NCI-H460 (cell line): ENCODE measurements around the gene POLR1E. TPM values are rescaled to one million over a fixed set of nuclear protein-coding genes. Genes with fewer than 3 reads are reported as not detected.

Source experiments
- DNase-seq: peaks from one replicate; pipeline ENCODE4 v3.0.0-alpha.2; 2016; ENCODE audit warnings: low read depth; ENCODE audit errors: extremely low read depth
- polyA plus RNA-seq: library from polyadenylated mRNA; depleted of rRNA; stranded (reverse); fragments of >200 nt; gene quantifications from 2 replicates; pipeline ENCODE4 v1.2.3, GENCODE V29; 2014; cell fraction: nucleus; rRNA removed
- total RNA-seq: library from RNA; depleted of rRNA; stranded (reverse); fragments of >200 nt; shearing (Covaris generic); gene quantifications from 2 replicates; pipeline ENCODE4 v1.2.3, GENCODE V29; 2014; rRNA removed

Gene POLR1E, protein sequence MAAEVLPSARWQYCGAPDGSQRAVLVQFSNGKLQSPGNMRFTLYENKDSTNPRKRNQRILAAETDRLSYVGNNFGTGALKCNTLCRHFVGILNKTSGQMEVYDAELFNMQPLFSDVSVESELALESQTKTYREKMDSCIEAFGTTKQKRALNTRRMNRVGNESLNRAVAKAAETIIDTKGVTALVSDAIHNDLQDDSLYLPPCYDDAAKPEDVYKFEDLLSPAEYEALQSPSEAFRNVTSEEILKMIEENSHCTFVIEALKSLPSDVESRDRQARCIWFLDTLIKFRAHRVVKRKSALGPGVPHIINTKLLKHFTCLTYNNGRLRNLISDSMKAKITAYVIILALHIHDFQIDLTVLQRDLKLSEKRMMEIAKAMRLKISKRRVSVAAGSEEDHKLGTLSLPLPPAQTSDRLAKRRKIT
- total RNA-seq, result 37.1 and 38.7 TPM in 2 replicates
- polyA plus RNA-seq, result 18.6 and 22.1 TPM in 2 replicates

DNA sequence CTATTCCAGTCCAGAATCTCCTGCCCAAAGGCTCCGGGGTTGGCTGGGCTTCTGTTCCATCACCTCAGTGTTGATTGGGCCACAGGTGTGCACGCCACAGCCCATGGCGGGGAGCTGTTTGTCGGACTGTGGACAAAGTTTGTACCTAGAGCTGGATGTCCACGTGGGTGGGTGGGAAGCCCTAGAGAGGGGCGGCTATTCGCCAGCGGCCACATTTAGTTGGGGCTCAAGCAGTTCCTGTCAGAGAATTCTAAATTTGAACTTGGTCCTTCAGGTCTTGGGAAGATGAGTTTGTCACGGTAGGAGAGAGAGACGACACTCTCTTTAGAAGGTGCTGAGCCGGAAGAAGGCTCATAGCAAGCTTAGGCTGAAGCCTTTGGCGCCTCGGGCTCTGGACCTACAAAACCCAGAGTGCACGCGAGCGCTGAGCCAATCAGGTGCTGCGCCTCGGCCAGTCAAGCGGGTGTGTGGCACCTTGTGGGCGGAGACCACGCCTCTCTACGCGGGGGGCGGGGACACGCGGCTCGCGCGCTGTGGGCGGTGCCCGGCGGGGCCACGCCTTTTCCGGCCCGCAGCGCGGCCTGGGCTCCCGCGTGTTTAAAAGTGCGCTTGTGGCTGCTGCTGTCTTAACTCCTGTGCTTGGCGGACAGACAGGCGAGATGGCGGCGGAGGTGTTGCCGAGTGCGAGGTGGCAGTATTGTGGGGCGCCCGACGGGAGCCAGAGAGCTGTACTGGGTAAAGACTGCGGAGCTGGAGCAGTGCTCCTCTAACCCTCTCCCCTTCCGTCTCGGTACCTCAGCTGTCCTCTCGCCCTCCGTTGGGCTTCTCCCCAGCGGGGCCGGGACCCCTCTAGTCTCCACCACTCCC is at the start of gene POLR1E:
Gene POLR1E (plus strand): TSS at position 560 of the 867 bp plus-strand sequence. CDS start 100 bp downstream, at position 660.
- peak; percentile 87 for DNase-seq

DNA sequence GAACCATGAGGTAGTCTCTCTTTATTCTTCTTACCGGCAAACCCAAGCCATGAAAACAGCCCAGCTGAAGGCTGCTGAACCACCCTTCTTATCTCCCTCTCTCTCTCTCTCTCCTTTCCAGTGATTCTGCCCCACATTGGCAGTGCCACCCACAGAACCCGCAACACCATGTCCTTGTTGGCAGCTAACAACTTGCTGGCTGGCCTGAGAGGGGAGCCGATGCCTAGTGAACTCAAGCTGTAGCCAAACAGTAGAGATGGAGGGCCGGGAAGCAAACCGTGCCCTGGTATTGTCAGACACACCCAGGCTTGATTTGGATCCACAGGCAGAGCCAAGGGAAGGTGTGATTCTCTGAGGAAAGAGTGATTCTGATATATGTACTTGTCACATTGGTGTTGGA is 49.2 kb upstream of the POLR1E start:
- DNase-seq, result no peak

DNA sequence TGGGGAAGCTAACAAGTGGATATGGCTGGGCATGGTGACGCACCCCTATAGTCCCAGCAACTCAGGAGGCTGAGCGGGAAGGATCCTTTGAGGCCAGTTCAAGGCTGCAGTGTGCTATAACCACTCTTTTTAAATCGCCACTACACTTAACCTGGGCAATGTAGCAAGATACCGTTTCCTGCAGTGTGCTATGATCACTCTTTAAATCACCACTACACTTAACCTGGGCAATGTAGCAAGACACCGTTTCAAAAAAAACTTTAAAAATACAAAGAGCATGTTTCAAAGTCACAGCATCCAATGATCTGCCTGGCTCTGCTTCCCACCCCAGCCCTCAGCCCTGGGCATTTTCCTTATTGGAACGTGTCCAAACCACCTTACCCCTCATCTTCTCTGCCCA is 48.7 kb upstream of the POLR1E start:
- no peak for DNase-seq

DNA sequence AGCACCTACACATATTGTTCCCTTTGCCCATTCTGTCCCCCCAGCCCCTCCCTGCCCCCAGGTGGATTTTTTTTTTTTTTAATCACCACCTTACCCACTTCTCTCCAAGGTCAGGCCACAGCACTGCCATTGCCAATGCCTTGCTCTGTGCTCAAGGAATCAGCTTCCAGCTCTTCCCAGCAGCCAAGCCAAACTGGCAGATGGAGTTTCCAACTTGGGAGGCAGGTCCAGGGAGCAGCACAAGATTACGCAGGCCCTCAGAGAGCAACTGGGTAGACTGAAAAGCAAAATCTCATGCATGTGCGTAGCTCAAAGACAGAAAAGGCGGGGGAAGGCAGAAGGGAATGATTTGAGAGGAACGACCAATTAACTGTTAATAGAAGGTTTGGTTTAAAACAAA is 48.1 kb upstream of the POLR1E start:
- no peak for DNase-seq

DNA sequence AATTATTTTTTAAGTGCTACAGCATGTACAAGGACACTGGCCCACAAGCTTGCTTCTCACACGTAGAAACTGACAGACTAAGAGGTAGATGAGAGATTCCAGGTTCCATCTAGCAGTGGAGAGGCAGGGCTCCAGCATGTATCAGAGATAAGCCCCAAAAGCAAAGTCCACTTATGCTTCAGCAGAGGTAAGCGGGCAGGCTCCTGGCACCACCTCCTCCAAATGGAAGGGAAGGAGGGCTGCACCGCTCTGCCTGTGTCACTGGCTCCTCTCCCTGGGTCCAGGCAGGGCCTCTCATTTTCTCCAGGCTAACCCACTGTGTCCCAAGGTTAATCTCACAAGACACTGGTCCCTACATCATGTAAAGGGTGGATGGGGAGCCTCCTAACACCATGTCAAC is 47.4 kb upstream of the POLR1E start:
- no peak for DNase-seq

DNA sequence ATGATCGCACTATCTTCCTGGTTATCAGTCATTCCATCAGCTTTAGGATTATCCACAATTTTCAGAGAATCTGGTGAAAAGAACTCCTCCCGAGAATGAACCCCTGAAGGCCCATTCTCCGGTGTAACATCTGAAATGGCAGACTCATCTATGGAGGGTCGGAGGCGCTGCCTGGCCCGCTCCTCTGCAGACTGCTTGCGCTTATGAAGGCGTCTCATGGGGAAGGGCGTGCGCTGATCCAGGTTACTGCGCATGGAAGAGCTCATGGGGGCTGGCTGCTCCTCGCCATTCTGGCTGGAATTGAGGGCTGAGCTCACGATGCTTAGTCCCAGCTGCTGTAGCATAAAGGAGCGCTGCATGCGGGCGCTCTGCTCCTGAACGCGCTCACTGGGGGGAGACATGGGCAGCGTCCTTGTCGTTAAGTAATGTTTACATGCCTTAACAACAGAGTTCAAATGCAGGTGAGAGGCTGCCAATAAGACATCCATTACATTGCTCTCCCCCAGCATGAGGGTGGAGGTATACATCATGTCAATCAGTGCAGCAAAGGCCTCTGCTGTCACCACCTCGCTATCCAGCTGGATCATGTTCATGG is 43.9 kb upstream of the POLR1E start:
- DNase-seq, result no peak

DNA sequence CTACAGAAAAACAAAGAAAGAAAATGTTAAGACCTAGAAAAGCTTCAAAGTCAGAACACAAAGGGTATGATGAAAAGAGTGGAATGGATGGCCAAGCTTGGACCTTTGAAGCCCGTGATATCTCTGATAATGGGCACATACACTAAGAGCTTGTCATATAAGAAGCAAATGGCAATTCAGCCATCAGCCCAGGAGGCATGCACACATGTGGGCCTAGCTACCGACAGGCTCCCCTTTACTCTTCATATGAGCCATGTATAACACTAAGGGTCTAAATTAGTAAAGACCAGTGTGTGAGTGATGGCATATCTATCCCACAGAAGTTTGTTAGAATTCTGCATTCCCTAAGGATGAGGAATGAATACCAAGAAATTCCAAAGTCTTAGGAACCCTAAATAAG is 43.2 kb upstream of the POLR1E start:
- no peak for DNase-seq

DNA sequence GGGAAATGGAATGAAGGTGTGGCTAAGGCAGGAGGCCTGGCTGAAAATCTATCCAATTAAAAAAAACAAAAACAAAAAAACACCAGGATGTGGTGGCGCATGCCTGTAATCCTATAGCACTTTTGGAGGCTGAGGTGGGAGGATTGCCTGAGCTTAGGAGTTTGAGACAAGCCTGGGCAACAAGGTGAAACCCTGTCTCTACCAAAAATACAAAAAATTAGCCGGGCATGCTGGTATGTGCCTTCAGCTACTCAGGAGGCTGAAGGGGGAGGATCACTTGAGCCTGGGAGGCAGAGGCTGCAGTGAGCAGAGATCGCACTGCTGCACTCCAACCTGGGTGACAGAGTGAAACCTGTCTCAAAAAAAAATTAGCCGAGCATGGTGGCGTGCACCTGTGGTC is 42.2 kb upstream of the POLR1E start:
- DNase-seq, result no peak

DNA sequence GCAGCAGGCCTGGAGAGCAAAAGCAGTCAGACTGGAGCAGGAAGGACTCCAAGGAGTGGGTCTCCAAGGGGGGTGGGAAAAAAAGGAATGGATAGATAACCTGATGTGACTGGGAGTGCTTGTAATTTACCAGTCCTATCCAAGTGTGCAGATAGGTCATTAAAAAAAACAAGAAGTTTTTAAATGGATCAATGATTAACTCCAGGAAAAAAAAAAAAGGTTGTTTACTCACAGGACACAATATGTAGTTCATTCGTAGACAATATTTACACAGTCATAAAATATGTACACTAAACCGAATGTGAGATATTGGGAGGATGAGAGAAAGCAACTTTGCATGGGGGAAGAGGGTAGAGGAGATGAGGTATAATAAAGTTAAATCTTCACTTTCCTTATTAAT is 40.9 kb upstream of the POLR1E start:
- DNase-seq, result no peak

DNA sequence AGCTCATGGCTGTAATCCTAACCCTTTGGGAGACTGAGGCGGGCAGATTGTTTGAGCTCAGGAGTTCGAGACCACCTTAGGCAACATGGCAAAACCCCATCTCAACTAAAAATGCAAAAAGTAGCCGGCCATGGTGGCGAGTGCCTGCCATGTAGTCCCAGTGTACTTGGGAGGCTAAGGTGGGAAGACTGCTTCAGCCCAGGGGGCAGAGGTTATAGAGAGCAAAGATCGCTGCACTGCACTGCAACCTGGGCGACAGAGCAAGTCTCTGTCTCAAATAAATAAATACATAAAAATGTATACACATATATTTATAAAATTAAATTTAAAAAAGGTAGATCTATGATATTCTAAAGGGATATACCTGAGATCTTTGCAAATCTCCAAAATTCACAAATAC is 39.9 kb upstream of the POLR1E start:
- DNase-seq, result no peak

DNA sequence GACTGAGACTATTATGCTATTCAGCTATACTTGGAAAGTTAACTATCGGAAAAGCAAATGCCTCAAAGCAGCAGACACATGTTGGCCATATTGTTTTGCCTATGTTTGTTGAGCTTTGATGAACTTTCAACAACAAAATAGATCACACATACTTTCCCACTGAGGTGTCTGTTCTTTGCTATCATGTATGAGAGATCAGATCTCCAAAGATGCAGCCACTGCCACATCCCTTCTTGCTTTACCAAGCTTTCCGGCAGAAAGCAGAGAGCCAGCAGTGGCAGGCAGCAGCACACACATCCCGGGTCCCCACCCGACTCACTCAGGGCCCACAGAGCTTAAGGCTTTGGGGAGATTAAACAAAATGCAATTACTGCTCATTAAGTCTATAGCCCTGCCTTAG is 39.3 kb upstream of the POLR1E start:
- no peak for DNase-seq

DNA sequence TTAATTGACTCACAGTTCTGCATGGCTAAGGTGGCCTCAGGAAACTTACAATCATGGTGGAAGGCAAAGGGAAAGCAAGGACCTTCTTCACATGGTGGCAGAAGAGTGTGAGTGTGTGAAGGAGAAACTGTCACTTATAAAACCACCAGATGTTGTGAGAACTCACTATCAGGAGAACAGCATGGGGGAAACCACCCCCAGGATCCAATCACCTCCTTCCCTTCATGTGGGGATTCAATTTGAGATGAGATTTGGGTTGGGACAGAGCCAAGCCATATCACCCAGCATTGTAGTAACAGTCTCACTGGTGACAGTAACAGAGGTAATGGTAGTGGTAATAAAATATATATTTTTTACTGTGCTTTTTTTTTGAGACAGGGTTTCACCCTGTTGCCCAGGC is 38.6 kb upstream of the POLR1E start:
- DNase-seq, result no peak

DNA sequence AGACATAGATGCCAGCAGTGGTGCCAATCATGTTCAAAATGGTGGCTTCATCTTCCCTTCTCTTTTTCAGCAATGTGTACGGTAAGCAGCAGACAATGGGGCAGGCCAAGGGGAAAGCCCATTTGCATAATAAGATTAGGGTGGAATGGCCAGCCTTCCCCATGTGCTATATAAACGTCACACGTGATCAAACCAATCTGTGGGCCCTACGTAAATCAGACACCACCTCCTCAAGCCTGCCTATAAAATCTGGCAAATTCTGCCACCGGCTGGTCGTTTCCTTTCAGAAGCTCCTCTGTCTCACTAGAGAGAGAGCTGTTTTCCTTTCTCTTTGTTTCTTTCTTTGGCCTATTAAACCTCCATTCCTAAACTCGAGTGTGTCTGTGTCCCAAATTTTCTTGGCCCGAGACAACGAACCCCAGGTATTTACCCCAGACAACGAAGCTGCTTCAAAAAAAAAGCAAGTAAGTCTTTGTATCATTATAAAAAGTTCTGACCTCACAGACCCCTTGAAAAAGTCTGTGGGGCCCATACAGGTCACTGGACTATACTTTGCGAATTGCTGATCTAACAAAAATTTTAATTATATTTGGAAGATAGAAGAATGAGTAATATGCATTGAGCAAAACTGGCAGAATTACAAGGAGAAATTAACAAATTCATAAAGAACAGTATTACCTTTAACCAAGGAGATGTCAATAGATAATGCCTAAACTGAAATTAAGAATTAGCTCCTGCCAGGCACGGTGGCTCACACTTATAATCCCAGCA is 35.7 kb upstream of the POLR1E start:
- DNase-seq, result no peak

DNA sequence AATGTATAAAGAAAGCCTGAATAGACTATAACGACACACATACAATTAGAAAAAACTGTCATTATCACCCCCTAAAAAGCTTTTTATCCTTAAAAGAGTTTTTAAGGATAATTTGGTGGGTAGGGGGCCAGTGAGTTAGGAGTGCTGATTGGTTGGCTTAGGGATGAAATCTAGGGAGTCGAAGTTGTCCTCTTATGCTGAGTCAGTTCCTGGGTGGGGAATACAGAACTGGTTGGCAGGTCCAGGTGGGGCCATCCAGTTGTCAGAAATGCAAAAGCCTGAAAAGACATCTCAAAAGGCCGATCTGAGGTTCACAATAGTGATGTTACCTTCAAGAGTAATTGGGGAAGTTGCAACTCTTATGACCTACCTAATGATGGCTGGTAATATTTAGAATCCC is 34.1 kb upstream of the POLR1E start:
- no peak for DNase-seq

DNA sequence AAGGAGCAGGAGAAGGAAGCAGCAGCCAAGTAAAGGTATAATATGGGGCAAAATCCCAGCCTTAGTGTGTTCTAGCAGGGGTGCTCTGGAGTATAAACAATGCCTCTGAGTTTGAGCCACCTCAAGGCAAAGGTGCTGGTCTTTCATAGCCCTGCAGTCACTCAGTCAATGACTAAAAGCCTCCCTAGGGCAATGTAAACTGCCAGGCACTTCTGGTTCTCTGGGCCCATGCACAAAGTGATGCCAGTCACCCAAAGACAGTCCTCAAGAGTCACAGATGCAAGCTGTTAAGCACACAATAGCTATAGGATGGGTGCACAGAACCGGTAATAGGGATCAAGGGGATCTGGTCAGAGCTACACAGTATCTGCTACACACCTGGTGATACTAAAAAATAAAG is 33.1 kb upstream of the POLR1E start:
- DNase-seq, result no peak

DNA sequence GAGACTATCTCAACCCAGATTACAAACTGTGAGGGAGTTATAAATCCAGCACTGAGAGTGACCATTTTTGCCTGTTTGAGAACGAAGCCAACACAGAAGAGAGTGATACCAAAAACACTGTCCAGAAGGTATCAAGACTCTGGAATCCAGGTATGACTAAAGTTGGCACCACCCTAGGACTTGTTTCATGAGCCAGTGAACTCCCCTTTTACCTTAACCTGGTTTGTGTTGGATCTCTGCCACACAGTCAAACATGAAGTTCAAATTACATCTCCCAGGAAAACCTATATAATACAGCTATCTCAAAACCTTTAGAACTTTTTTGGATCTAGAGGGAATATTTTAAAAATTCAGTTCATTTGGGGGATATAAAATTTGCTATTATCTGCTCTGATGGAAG is 31.9 kb upstream of the POLR1E start:
- no peak for DNase-seq

DNA sequence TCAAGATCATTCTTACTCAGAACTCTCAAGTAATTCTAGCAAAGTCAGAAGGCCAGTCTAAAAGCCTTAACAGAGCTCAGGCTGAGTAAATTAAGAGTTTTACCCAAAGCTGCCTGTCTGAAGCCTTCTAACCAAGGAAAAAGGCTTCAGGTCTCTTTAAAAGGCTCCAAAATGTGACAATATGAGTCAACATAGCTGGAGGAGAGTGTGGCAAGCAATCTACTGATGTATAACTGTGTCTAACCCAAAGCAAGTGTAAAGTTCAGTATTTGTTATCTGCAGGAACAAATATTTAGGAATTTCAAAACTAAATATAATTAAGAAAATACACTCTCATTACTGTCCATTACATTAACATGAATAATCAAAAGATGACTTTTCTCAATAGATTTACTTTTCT is 31.5 kb upstream of the POLR1E start:
- no peak for DNase-seq

DNA sequence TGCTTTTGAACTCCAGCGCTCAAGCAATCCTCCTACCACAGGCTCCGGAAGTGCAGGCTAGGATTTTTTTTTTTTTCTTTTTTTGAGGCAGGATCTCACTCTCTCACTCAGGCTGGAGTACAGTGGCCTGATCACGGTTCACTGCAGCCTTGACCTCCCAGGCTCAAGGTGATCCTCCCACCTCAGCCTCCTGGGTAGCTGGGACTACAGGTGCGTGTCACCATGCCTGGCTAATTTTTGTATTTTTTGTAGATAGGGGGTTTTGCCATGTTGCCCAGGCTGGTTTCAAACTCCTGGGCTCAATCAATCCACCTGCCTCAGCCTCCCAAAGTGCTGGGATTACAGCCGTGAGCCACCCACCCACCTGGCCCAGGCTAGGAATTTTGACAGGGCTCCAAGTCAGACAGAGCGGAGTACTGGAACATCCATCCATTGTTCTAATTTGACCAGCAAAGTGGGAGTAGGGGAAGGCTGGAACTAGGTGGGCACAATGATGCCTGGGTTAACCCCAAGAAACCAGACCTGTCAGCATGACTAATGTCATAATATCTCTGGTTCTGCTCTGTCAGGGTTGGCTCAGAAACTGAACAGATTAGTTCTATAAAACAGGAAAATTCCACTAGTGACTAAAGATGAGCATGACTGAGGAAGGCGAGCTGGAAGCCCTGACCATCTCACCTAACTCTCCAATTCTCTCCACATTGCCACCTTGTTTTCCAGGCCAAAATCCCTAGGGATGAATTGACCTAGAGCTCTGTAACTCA is 29.7 kb upstream of the POLR1E start:
- DNase-seq, result no peak

DNA sequence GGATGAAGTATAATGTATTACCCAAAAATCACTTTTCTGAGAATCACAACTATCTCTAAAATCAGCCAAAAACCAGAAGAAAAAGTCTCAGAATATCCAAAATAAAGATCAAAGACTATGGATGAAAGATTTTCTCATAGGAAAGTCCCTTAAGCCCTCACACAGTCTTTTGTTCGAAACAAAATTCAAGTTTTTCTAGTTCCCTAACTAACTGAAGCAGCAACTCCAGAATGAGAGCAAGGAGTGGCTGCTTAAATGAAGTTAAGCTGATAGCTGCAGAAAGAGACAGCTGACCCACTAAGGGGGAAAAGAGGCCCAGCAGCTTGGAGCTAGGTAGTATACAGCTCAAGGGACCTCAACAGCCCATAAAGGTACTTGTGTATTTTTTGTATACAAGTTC is 28.9 kb upstream of the POLR1E start:
- DNase-seq, result no peak

DNA sequence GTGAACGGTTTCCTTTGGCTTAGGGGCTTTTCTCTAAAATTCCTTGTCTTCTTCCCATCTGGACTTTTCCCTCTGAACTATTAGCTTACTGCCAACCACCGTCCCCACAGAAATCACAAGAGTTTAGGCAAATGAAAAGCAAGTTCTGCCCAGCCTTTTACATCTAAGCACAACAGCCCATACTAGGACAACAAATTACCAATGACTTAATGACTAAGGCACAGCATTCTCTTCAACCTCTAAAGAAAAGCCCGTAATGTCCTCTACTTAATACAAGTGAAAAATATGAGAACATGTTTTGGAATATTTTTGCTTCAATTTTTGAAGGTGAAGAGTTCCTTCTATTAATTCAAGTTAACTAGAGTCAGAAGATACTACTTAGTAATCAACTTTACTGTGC is 21.7 kb upstream of the POLR1E start:
- DNase-seq, result no peak
